HG03460 (cell line): ENCODE measurements around the gene NACA2.
"Not testable (repeated sequence)": the region's sequence is repeated elsewhere in the genome, so short reads cannot be mapped to it uniquely, and the experiment has no call there.

Experiments
- ATAC-seq: cut with Tn5 transposase; IDR thresholded peaks from one replicate; pipeline ENCODE4 v1.9.1; 2021; ENCODE audit not compliant: unreplicated experiment

The NACA2 gene

DNA sequence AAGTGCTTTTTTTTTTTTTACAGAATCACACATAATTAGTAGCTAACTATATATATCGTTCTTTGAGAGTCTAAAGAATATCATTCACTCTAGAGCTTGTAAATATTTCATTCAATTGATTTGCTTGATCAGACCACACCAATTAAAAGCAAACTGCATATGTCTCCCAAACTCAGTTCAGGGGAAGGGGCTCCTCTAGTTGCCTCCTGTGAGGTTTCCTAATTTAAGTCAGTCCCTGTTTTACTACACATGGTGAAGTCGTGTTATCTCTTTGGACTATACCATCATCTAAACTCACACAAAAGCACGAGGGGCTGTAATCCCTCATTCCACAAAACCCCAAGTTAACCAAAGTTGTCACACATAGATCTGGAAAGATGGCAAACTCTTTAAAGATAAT lies 11.7 kb downstream of the NACA2 start:
- ATAC-seq: no peak

DNA sequence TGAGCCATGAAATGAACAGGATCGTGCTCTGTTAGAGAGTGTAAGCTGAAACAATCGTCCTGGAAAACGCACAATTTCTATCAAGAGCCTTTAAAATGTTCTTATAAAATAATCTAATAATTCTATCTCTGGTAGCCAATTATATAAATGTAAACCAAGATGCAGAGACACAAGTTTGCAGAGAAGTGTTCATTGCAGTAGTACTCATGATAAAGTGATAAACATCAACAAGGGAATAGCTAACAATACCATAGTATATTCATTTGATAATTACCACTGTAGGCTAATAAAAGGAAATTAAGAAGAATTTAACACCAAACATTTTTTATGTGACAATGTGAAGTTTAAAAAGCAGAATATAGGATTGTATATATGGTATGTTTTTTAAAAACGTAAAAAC lies 12.4 kb downstream of the NACA2 start:
- ATAC-seq: no peak

DNA sequence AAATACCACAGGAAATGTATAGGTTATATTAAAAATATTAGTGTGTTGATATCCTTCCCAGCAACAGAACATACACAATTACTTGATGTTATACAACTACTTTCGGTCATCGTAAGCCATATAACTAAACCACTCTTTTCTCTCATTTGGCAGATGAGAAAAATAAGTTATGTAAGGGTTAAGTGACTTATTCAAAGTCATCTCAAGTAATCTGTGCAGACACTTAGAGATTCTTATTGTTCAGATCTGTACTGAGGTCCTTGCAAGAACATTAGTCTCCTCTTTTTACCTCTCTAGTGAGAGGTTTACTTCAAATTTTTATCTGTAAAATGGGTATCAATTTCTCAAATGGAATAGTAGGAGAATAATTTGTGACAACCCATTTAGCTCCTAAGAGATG lies 15.0 kb downstream of the NACA2 start:
- ATAC-seq: no peak

DNA sequence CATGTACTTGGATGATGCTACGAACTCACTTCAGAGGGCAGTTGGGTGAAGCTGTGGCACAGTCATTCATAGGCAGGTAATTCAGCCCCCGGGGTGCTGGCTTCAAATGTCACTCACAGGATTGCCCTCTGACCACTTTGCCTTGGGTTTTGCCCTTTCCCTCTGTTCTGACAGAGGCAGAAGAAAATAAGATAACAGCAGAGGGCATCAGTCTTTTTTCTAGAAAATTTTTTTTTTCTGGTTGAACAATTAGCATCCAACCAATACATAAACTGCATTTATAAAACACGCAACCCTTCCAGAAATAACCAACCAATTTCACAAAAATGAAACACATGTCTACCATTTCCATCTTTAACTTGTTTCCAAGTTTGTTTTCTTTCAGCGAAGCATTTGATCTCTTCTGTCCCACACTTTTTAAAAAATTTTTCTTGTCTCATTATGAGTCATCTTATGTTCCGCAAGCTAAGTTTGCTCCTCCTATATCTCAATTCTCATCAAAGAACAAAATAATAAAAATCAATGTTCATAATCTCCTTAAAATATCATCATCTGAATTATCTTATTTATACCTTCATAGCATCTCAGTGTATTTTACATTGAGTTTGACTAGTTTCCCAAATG lies 15.6 kb downstream of the NACA2 start:
- no peak for ATAC-seq

- ATAC-seq: no peak
Observed at GRCh38 chr17:61574542-61575351, 16.3 kb downstream of the NACA2 start.

GRCh38 chr17:61572547-61572946 lies 18.5 kb downstream of the NACA2 start:
- ATAC-seq: not testable (repeated sequence)

- no peak for ATAC-seq
Observed at GRCh38 chr17:61571624-61572023, 19.4 kb downstream of the NACA2 start.

DNA sequence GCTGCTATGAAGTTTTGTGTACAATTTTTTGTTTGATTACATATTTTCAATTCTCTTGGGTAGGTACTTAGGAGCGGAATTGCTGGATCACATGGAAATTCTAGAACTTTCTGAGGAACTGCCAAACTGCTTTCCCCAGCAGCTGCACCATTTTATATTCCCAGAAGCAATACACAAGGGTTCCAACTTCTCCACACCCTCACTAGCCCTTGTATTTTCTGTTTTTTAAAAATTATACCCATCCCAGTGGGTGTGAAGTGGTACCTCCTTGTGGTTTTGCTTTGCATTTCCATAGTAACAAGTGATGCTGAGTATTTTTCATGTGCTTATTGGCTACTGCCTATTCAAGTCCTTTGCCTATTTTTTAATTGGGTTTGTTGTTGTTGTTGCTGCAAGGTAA lies 20.9 kb downstream of the NACA2 start:
- ATAC-seq: no peak

DNA sequence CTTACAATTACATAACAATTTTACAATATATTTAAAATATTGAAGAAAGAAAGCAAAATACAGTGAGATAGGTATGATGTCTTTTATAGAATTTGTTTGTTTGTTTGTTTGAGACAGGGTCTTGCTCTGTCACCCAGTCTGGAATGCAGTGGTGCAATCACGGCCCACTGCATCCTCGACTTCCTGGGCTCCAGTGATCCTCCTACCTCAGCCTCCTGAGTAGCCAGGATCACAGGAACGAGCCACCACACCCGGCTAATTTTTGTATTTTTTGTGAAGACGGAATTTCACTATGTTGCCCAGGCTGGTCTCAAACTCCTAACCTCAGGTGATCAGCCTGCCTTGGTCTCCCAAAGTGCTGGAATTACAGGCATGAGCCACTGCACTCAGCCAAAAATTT lies 21.5 kb downstream of the NACA2 start:
- not testable (repeated sequence) for ATAC-seq

DNA sequence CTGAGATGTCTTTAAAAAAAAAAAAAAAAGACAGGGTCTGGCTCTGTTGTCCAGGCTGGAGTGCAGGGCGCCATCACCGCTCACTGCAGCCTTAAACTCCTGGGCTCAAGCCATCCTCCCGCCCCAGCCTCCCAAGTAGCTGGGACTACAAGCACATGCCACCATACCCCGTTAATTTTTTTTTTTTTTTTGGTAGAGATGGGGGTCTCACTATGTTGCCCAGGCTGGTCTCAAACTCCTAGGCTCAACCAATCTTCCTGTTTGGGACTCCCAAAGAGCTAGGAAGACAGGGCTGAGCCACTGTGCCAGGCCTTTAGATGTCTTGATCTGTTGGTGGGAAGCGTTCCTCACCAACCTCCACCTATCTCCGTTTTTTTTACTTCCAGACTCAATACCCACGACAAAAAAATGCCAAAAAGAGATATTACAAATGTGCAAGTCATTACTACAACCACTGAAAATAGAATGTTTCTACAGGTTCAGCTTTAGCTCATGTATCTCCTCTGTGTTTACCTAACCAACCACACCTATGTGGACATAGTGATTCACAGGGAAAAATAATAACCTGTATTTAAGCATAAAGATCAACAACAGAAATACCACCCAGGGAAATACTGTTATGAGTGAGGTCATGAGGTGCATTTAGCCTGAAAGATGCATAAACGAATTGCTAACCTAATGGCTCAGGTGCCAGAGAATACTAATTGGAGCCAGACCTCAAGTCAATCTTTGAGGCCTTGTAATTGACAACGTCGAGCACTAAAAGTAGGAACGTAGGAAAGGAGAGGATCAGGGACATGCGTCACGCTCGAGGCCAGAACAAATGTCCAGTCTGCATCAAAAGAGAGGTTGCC lies 22.6 kb downstream of the NACA2 start:
- ATAC-seq: no peak

- no peak for ATAC-seq
Observed at GRCh38 chr17:61567045-61567802, 23.8 kb downstream of the NACA2 start.

DNA sequence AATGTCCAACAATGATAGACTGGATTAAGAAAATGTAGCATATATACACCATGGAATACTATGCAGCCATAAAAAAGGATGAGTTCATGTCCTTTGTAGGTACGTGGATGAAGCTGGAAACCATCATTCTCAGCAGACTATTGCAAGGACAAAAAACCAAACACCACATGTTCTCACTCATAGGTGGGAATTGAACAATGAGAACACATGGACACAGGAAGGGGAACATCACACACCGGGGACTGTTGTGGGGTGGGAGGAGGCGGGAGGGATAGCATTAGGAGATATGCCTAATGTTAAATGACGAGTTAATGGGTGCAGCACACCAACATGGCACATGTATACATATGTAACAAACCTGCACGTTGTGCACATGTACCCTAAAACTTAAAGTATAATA lies 24.6 kb downstream of the NACA2 start:
- ATAC-seq: not testable (repeated sequence)

GRCh38 chr17:61565850-61566249 lies 25.2 kb downstream of the NACA2 start:
- not testable (repeated sequence) for ATAC-seq

DNA sequence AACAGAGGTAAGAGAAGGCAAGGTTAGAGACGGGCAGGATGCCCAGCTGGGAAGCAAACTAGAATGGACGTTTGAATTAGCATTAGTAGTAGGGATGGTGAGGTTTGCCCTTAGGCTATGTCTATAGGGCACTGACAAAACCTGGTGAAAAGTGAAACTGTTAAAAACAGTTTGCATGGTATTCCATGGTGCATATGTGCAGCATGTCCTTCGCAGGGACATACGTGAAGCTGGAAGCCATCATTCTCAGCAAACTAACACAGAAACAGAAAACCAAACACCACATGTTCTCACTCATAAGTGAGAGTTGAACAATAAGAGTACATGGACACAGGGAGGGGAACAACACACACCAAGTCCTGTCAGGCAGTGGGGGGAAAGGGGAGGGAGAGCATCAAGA lies 25.8 kb downstream of the NACA2 start:
- no peak for ATAC-seq

- ATAC-seq: no peak
Observed at GRCh38 chr17:61562287-61562686, 28.7 kb downstream of the NACA2 start.

- ATAC-seq: no peak
Observed at GRCh38 chr17:61561354-61561753, 29.7 kb downstream of the NACA2 start.

DNA sequence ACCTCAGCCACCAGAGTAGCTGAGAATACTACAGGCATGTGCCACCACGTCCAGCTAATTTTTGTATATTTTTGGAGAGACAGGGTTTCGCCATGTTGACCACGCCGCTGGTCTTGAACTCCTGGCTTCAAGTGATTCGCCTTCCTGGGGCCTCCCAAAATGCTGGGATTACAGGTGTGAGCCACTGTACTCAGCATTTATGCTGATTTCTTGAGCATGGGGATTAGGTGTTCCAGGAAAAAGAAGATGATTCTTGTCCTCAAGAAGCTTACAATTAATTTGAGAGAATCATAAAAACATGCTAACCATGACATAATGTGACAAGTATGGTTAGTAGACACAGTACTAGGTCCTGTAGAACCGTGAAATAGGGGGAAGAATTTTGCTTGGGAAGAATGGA lies 30.9 kb downstream of the NACA2 start:
- no peak for ATAC-seq

DNA sequence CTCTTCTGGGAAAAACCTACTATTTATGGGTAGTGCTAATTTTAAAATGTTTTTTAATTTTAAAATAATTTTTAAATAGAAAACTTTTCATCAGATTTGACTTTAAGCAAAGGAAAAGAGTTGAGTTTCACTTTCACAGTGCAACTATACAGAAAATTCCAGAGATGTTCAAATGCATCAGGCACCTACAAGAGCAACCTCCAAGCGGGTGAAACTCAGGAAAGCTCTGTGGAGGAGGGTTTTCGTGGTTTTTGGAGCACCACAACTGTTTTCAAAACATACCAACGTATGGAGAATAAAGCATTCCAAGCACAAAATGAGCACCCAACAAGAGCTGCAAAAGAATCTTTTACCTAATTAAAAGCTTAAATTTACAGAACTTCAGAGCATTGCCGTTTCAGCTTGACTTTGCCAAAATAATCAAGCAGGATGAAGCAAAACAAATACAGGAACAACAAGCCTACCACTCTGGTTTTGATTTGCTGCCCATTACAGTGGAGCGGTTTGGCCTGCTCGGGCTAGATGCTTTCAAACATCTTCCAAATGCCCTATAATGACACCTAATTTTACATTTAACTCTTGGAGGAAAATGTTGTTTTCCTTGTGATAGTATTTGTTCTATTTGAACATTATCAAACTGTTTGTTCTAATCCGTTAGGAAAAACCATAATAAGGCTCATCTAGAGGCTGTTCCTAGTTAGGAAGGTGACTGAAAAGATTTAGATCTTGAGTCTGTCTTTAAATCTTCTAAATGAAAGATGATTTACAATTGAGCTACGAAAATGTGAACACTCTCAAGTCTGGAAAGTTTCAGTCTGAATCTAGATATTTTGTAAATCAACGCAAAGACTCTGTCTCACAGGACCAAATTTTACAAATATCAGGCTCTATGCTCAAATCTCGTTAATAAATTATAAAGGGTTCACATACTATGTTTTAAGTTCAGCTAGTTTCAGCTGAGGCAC lies 34.5 kb downstream of the NACA2 start:
- ATAC-seq: no peak

- no peak for ATAC-seq
Observed at GRCh38 chr17:61555127-61555566, 35.9 kb downstream of the NACA2 start.

DNA sequence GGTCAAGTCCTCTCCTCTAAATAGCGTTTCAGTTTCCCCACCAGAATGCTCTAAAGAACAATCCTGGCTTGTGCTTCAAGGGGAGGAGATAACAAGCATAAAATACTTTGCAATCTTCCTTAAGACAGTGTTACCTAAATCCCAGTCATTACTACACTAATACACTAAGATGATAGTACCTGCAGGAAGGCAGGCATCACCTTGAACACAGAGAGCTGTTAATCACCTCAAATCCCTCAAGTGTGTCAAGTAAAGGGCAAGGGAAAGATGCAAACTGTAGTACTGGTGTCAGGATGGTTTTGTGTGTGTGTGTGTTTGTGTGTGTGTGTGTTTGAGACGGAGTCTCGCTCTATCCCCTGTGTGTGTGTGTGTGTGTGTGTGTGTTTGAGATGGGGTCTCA lies 36.8 kb downstream of the NACA2 start:
- no peak for ATAC-seq
